A549 (cell line): ENCODE results near the gene KMT2D.

Experiments used
- MYC ChIP-seq: IDR thresholded peaks from 2 replicates; pipeline ENCODE4 v1.6.1; 2012; ENCODE audit warnings: mild to moderate bottlenecking, inconsistent platforms, low read length, improper control_type of control experiment, borderline replicate concordance
- TP53 ChIP-seq: fragments of 250-450 bp; sonication (Bioruptor Pico); IDR thresholded peaks from 2 replicates; pipeline ENCODE4 v1.5.0; 2021; ENCODE audit warnings: mild to moderate bottlenecking, moderate library complexity

GRCh38 chr12:49017891-49018260 is 42.7 kb downstream of the KMT2D start:
- TF ChIP-seq MYC (no peak), TP53 (no peak)
